HG03066 (cell line): ENCODE data around the gene GYG2.
A peak's percentile ranks its signal among the peaks of the same experiment; 100 is the strongest.
"Not testable (repeated sequence)": the region's sequence is repeated elsewhere in the genome, so short reads cannot be mapped to it uniquely, and the experiment has no call there.

Experiments
- ATAC-seq: cut with Tn5 transposase; IDR thresholded peaks from one replicate; pipeline ENCODE4 v1.9.1; 2021; ENCODE audit warnings: low read depth; ENCODE audit not compliant: unreplicated experiment

The GYG2 gene

DNA sequence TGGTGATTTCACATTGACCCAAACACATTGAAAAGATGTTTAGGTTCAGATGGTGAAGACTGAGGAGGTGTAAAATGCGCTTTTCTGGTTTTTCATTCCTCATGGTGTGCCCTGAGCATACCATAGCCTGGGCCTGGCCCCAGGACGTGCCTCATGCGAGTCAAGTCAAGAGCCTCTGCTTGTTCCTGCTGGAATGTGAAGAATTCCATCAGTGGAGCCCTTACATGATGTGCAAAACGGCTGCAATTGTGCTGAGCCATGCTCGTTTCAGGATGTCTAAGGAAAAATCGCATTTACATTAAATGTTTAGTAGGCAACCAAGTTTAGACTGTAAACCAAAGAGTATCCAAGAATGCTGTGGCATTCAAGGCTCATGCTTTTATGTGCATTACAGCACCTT is 34.9 kb downstream of the GYG2 start:
- ATAC-seq, result no peak

DNA sequence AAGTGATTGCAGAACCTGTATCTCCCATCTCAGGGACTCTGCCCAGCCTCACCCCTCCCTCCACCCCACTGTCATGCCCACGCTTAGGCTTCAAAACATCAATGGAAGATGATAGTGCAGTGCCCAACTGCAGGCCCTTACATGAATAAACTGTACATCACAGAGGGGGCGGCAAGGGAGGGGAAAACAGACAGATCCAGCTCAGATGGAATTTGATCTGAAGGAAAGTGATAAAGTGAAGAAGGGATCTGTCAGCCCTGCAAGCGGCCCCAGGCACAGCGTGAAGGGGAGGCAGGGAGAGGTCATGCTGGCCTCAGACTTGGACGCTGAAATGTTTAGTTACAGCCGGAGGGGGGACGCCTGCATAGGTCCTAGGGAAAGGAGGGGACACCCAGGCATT is 38.5 kb downstream of the GYG2 start:
- ATAC-seq, result no peak

DNA sequence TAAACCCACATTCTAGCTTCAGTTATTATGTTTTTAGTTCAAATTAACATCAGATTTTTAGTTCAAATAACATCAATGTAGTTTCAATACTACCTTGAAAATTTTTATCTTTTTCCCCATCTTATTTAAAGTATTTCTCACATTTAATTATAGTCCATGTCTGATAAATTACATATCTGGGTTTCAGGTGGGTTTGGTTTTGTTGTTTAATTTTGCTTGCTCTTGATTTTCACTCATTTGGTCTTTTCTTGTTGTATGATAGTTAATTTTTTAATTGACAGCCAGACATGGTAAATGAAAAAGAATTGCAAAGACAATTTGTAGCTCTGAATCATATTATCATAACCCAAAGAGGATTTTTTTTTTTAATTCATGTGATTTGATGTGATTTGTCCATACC is 41.9 kb downstream of the GYG2 start:
- no peak for ATAC-seq

DNA sequence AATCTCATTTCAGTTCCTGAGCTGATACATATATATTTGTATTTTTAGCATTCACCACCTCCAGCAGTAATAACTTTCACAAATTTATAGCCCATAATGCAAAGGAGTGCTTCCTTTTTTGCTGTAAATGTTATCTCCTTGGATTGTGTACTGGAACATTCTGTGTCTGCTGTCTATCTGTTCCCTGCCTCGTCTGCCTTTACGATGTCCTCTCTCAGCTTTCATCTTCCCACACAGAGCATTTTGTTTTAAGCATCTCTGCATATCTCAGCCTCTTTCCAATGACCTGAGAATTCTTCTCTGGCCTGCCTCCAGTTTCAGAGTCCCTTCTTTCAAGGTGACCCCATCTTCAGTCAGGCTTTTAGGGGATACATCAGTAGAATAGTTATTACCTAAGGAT is 43.1 kb downstream of the GYG2 start:
- ATAC-seq, result no peak

- ATAC-seq, result no peak
Measured at GRCh38 chrX:2872671-2873277, 44.0 kb downstream of the GYG2 start.

- no peak for ATAC-seq
Measured at GRCh38 chrX:2874222-2875135, 45.7 kb downstream of the GYG2 start.

DNA sequence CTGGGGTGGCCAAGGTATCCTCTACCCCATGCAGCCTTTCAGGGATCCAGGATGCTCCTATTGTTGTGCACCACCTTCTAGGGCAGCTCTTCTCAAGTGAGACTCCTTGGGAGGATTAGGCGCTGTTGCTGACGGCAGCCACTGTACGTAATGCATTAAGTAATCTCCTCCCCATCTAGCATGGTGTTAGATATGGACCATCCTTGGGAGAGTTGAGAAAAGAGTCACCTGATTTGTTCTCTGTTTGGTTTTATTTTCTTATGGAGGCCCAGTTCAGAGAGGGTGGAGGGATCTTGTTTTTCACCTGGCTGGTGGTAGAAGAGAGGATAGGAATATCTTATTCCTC is 46.4 kb downstream of the GYG2 start:
- no peak for ATAC-seq

- no peak for ATAC-seq
Measured at GRCh38 chrX:2875798-2876399, 47.2 kb downstream of the GYG2 start.

- no peak for ATAC-seq
Measured at GRCh38 chrX:2878563-2878962, 49.8 kb downstream of the GYG2 start.

GRCh38 chrX:2879670-2880069 is 50.9 kb downstream of the GYG2 start:
- ATAC-seq, result no peak

- ATAC-seq, result no peak
Measured at GRCh38 chrX:2883770-2884169, 55.0 kb downstream of the GYG2 start.

GRCh38 chrX:2888309-2888708 is 59.6 kb downstream of the GYG2 start:
- no peak for ATAC-seq

GRCh38 chrX:2889045-2889605 is 60.4 kb downstream of the GYG2 start:
- no peak for ATAC-seq

DNA sequence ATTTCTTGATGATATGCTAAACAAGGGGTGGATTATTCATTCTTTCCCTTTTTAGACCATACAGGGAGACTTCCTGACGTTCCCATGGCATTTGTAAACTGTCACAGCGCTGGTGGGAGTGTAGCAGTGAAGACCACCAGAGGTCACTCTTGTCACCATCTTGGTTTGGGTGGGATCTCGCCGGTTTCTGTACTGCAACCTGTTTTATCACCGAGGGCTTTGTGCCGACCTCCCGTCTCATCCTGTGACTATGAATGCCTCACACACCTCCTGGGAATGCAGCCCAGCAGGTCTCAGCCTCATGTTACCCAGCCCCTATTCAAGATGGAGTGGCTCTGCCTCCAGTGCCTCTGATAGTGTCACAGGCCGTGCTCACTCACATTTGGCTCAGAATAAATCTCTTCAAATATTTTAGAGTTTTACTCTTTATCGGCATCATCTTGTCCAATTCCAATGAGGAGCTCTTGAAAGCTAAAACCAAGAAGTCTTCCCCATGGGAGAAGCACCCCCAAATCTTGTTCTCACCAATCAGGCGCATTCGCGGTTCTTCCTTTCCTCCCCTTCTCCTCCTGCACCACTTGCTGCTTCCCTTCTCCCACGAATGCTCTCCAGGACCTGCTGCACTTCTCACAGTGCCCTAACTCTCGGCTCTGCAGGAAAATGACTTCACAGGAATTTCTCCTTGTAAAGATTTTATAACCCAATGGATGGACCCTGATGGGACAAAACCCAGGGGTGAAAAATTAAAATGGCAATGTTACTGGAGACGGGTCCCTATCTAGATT is 61.2 kb downstream of the GYG2 start:
- ATAC-seq, result not testable (repeated sequence)

- not testable (repeated sequence) for ATAC-seq
Measured at GRCh38 chrX:2890536-2891460, 62.1 kb downstream of the GYG2 start.

- no peak for ATAC-seq
Measured at GRCh38 chrX:2892816-2893215, 64.1 kb downstream of the GYG2 start.

- ATAC-seq, result no peak
Measured at GRCh38 chrX:2894885-2895292, 66.2 kb downstream of the GYG2 start.

DNA sequence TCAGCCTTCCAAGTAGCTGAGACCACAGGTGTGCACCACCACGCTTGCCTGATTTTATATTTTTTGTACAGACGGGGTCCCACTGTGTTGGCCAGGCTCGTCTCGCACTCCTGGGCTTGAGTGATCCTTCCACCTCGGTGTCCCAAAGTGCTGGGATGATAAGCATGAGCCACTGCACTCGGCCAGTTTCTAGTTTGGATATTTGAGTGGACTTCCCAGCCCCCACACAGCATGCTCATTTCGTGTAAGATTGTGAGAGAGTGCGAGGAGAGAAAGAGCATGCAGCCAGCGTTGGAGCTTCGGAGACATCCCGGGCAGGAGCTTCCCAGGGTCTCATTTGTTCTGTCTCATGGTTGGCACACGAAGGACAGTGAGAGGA is 68.6 kb downstream of the GYG2 start:
- ATAC-seq, result no peak

DNA sequence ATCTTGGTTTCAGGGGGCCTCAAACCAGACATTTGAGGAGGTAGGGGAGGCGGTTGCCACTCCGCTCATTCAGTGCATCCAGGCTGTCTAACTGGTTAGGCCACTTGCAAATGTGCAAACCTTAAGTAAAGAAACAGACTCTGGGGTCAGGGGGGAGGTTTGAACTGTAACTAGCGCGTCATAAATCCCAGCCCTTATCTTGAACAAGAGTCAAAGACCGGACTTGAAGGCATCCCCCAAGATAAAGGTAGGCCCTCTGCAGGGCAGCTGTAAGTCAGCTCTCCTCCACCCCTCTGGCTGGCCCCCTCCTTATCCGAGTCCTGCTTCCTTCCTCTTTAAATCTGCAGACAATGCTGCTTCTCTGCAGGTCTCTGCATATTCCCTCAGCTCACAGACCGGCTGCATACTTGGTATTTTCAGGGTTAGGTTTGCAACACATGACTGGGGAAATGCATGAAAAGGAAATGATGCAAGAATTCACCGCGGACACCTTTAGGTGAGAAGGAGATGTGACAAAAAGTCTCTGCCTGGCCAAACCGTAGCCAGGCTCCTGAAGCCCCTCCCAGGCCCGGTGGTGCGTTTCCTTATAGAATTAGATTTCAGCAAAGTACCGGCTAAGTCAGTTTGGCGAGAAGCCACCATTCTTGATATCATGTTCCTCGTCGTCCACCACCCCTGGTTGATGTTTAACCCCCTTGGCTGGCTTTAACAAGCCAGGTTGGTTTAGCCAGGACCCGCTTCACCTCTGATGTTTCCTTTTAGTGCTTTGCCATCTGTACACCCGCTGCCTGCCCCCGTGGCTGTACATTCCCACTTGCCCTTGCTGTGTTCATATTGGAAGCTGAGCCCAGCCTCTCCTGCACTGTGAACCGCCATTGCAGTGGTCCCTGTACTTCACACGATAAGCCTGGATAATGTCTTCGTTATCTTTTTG is 69.2 kb downstream of the GYG2 start:
- ATAC-seq, result peak; percentile 69
